Lower leg skin (tissue), 3 donors: ENCODE data around the gene ABCF3.

Experiments
- CTCF ChIP-seq, 3 donors: fragments of 450-650 bp; IDR thresholded peaks; one replicate each; pipeline ENCODE4 v1.5.1; 2016; ENCODE audit warnings: antibody characterized with exemption in 3 of 3, mild to moderate bottlenecking in 3 of 3, moderate library complexity in 2 of 3
- POLR2A ChIP-seq, 2 donors: fragments of 450-650 bp; IDR thresholded peaks; one replicate each; pipeline ENCODE4 v1.6.1; 2016 to 2017; ENCODE audit warnings: antibody characterized with exemption in 2 of 2, mild to moderate bottlenecking in 1 of 2, moderate library complexity in 1 of 2

GRCh38 chr3:184145751-184146270 lies 40.2 kb upstream of the ABCF3 start:
- TF ChIP-seq CTCF (IDR thresholded peaks at IDR 0.05) (no peak), POLR2A (IDR thresholded peaks at IDR 0.05) (no peak)
